ENCODE results near the gene RPL10. TPM values are rescaled to one million over a fixed set of nuclear protein-coding genes. Genes with fewer than 3 reads are reported as not detected.

Gene RPL10
- total RNA-seq, 6 experiments from 2014 or later, result 899 to 1,899 (median 1,157) TPM

GRCh38 chrX:154371017-154371788, 27.0 kb upstream of the RPL10 start:
- TF ChIP-seq CTCF (IDR thresholded peaks at IDR 0.05), result no peak
- peak; percentile 93 for TF ChIP-seq POLR2A (IDR thresholded peaks at IDR 0.05)
- Histone ChIP-seq H3K36me3 (no peaks in the 10 kb centered on the region), H3K27me3 (no peaks in the 10 kb centered on the region), H3K9me3 (no peaks in the 10 kb centered on the region), H3K27ac (peak overlapping the region; percentile 31 to 73 (median 55)), H3K4me1 (peaks cover 0 to 1% (median 0%) of the 10 kb centered on the region in 4 donors), H3K4me3 (peak overlapping the region; percentile 45 to 49 (median 46))
- DNase-seq (peak; percentile 92 to 93 (median 92)), ATAC-seq (peak; percentile 74 to 87 (median 82))
- intact Hi-C loops (cut with DNase I), result no loop called here
- WGBS (ENCODE audit: insufficient coverage, low coverage, low lambda C conversion rate, missing lambda C conversion rate), result 25% methylated on average over 9 of the region's 77 CpGs

GRCh38 chrX:154371789-154372300, 26.3 kb upstream of the RPL10 start:
- TF ChIP-seq POLR2A (IDR thresholded peaks at IDR 0.05) (no peak), CTCF (IDR thresholded peaks at IDR 0.05) (no peak)
- Histone ChIP-seq H3K4me1 (peaks cover 0 to 1% (median 0%) of the 10 kb centered on the region in 4 donors), H3K27me3 (no peaks in the 10 kb centered on the region), H3K4me3 (peak overlapping the region; percentile 35 to 49 (median 41)), H3K9me3 (no peaks in the 10 kb centered on the region), H3K27ac (peak overlapping the region; percentile 13 to 40 (median 31)), H3K36me3 (no peaks in the 10 kb centered on the region)
- intact Hi-C loops (cut with DNase I), result no loop called here
- WGBS (ENCODE audit: insufficient coverage, low coverage, low lambda C conversion rate, missing lambda C conversion rate), result 46% methylated on average over 10 of the region's 43 CpGs
- no peak for ATAC-seq
- no peak for DNase-seq

- no peak overlapping the region for H3K4me3 ChIP-seq
- peak overlapping the region in 1 of 3 donors; percentile 10 for H3K27ac ChIP-seq
- no peaks in the 10 kb centered on the region for H3K27me3 ChIP-seq
- H3K36me3 ChIP-seq, result no peaks in the 10 kb centered on the region
- TF ChIP-seq POLR2A (IDR thresholded peaks at IDR 0.05) (no peak), CTCF (IDR thresholded peaks at IDR 0.05) (no peak)
- no peak for DNase-seq
- no peaks in the 10 kb centered on the region for H3K9me3 ChIP-seq
- intact Hi-C loops (cut with DNase I), result no loop called here
- 24% methylated on average over 3 of the region's 5 CpGs for WGBS (ENCODE audit: insufficient coverage, low coverage, low lambda C conversion rate, missing lambda C conversion rate)
- peaks cover 0 to 1% (median 0%) of the 10 kb centered on the region in 4 donors for H3K4me1 ChIP-seq
- no peak for ATAC-seq
Observed at GRCh38 chrX:154372612-154373022, 25.6 kb upstream of the RPL10 start.

GRCh38 chrX:154373340-154374306, 24.6 kb upstream of the RPL10 start:
- DNase-seq (peak in 2 of 3 donors; percentile 61 to 64), ATAC-seq (peak; percentile 9 to 33 (median 20))
- H3K4me3 ChIP-seq, result peak overlapping the region; percentile 9 to 32 (median 31)
- peaks cover 0 to 1% (median 0%) of the 10 kb centered on the region in 4 donors for H3K4me1 ChIP-seq
- H3K36me3 ChIP-seq, result no peaks in the 10 kb centered on the region
- TF ChIP-seq CTCF (IDR thresholded peaks at IDR 0.05), result peak; percentile 47 to 68 (median 59)
- no peak for TF ChIP-seq POLR2A (IDR thresholded peaks at IDR 0.05)
- WGBS (ENCODE audit: insufficient coverage, low coverage, low lambda C conversion rate, missing lambda C conversion rate), result 46% methylated on average over 8 of the region's 23 CpGs
- no peaks in the 10 kb centered on the region for H3K9me3 ChIP-seq
- H3K27me3 ChIP-seq, result no peaks in the 10 kb centered on the region
- H3K27ac ChIP-seq, result peak overlapping the region in 2 of 3 donors; percentile 10 to 37
- intact Hi-C loops (cut with DNase I), result no loop called here

Data from right lobe of liver (tissue), 6 donors.